Fibroblast of pulmonary artery (primary cell): ENCODE data around the gene TMEM132E.
A peak's percentile ranks its signal among the peaks of the same experiment; 100 is the strongest.

ENCODE experiments used
- DNase-seq: peaks from one replicate; pipeline ENCODE4 v3.0.0-alpha.2; 2010; ENCODE audit warnings: low read depth
- H3K4me3 ChIP-seq: replicated peaks from 2 replicates; pipeline ENCODE4 v1.5.1; 2011; ENCODE audit warnings: low read depth, mild to moderate bottlenecking, control low read depth, low read length, moderate library complexity
- CTCF ChIP-seq: IDR thresholded peaks from 2 replicates; pipeline ENCODE4 v1.5.1; 2011; ENCODE audit warnings: mild to moderate bottlenecking, control low read depth, low read length, inconsistent platforms; ENCODE audit errors: missing control alignments

TMEM132E gene

GRCh38 chr17:34561328-34561727, 18.1 kb upstream of the TMEM132E start:
- H3K4me3 ChIP-seq = no peak overlapping the region
- TF ChIP-seq CTCF = no peak
- no peak for DNase-seq

DNA sequence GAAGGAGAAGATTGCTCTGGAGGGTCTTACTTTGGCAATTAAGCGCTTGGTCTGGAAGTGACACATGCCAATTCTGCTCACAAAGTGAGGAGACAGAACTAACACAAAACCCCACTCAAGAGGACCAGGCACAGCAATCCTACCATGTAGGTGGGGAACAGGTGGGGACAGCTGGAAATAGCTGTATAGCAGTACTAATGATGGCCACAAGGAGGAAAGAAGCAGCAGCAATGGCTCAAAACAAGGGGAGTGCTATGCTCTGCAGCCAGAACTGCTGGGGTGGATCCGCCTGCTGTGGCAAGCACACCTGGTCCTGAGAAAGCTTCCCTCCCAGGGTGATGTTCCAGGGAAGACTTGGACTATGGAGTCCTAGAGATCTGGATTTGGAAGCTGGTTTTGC, 17.0 kb upstream of the TMEM132E start:
- no peak overlapping the region for H3K4me3 ChIP-seq

DNA sequence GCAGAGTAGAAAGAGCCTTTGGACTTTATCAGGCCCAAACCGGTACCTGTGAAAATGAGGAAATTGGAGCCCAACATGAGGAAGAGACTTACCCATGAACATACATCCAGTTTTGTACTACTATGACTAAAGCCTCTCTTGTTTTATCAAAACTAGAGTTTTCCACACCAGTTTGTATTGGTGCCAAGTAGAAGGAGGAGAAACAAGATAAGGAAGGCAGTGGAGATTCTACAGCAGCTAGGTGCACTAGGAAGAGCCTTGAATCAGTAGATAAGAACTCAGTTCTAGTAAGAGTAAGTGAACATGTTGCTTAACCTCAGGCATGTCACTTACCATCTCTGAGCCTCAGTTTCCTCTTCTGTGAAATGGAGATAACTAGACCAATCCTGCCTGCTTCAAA, 13.7 kb upstream of the TMEM132E start:
- TF ChIP-seq CTCF = no peak
- H3K4me3 ChIP-seq = no peak overlapping the region
- no peak for DNase-seq

More for the DNA sequence above, 17.0 kb upstream of the TMEM132E start:
- peak; percentile 34 for TF ChIP-seq CTCF
- DNase-seq = no peak

- no peak for TF ChIP-seq CTCF
- no peak for DNase-seq
- no peak overlapping the region for H3K4me3 ChIP-seq
These were observed 13.2 kb upstream of the TMEM132E start for GRCh38 chr17:34566201-34566600.

- DNase-seq = no peak
- no peak for TF ChIP-seq CTCF
- no peak overlapping the region for H3K4me3 ChIP-seq
These were observed 12.5 kb upstream of the TMEM132E start for GRCh38 chr17:34566873-34567272.

- H3K4me3 ChIP-seq = no peak overlapping the region
- no peak for TF ChIP-seq CTCF
- DNase-seq = no peak
These were observed 11.5 kb upstream of the TMEM132E start for GRCh38 chr17:34567691-34568465.

DNA sequence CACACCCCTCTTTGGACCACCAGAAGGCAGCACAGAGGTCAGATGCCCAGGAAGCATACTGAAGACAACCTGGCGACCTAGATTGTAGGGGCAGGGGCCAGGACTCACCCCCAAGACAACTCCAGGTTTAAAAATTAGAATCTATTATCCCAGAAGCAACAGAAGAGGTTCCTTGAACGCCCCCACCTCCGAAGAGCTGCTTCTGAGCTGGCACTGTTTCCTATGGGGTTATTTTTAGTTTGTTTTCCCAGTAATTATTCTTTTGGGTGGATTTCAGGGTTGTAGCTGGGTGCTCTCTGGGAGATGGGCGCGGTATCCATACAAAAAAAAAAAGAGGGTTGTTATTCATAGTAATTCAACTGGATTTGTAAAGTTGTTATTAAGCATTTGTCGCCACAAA, 10.4 kb upstream of the TMEM132E start:
- no peak overlapping the region for H3K4me3 ChIP-seq
- DNase-seq = no peak
- TF ChIP-seq CTCF = no peak
